MG63 (cell line): ENCODE results near the gene RPGRIP1. TPM values are rescaled to one million over a fixed set of nuclear protein-coding genes. Genes with fewer than 3 reads are reported as not detected.
"Not testable (repeated sequence)": the region's sequence is repeated elsewhere in the genome, so short reads cannot be mapped to it uniquely, and the experiment has no call there.

Experiments
- DNase-seq: peaks from one replicate; pipeline ENCODE4 v3.0.0-alpha.2; 2020
- H3K27me3 ChIP-seq: fragments of 250-450 bp; sonication (Bioruptor Pico); 2 replicates; pipeline ENCODE4 v1.5.1; 2020; ENCODE audit warnings: mild to moderate bottlenecking, moderate library complexity
- H3K36me3 ChIP-seq: fragments of 250-450 bp; sonication (Bioruptor Pico); 2 replicates; pipeline ENCODE4 v1.5.1; 2020; ENCODE audit warnings: mild to moderate bottlenecking, moderate library complexity
- H3K4me3 ChIP-seq: fragments of 250-450 bp; sonication (Bioruptor Pico); 2 replicates; pipeline ENCODE4 v1.5.1; 2020; ENCODE audit warnings: mild to moderate bottlenecking, moderate library complexity
- H3K9me3 ChIP-seq: fragments of 250-450 bp; sonication (Bioruptor Pico); 2 replicates; pipeline ENCODE4 v1.5.1; 2020; ENCODE audit warnings: mild to moderate bottlenecking, moderate library complexity
- total RNA-seq: library from RNA; depleted of rRNA; stranded (reverse); fragments of >200 nt; shearing (Covaris generic); gene quantifications from 2 replicates; pipeline ENCODE4 v1.2.3, GENCODE V29; 2014; ENCODE audit warnings: low replicate concordance

RPGRIP1 gene
- total RNA-seq, 1 experiment from 2014 or later = not detected

GRCh38 chr14:21256102-21256447 lies 23.8 kb upstream of the RPGRIP1 start:
- peaks cover 71% of the 10 kb centered on the region for H3K36me3 ChIP-seq

GRCh38 chr14:21256539-21257393 lies 23.1 kb upstream of the RPGRIP1 start:
- Histone ChIP-seq H3K27me3 (no peaks in the 10 kb centered on the region), H3K36me3 (peaks cover 72% of the 10 kb centered on the region), H3K4me3 (no peak overlapping the region), H3K9me3 (no peaks in the 10 kb centered on the region)
- no peak for DNase-seq

More at GRCh38 chr14:21256102-21256447, 23.8 kb upstream of the RPGRIP1 start:
- not testable (repeated sequence) for H3K9me3 ChIP-seq, H3K4me3 ChIP-seq, DNase-seq, H3K27me3 ChIP-seq

GRCh38 chr14:21257394-21257909 lies 22.4 kb upstream of the RPGRIP1 start:
- H3K36me3 ChIP-seq = peaks cover 72% of the 10 kb centered on the region
- no peaks in the 10 kb centered on the region for H3K9me3 ChIP-seq
- no peak for DNase-seq
- H3K4me3 ChIP-seq = no peak overlapping the region
- no peaks in the 10 kb centered on the region for H3K27me3 ChIP-seq

GRCh38 chr14:21258005-21258888 lies 21.6 kb upstream of the RPGRIP1 start:
- no peaks in the 10 kb centered on the region for H3K9me3 ChIP-seq
- no peak for DNase-seq
- no peak overlapping the region for H3K4me3 ChIP-seq
- H3K36me3 ChIP-seq = peaks cover 74% of the 10 kb centered on the region
- H3K27me3 ChIP-seq = no peaks in the 10 kb centered on the region

GRCh38 chr14:21258889-21259787 lies 20.7 kb upstream of the RPGRIP1 start:
- no peaks in the 10 kb centered on the region for H3K9me3 ChIP-seq
- H3K4me3 ChIP-seq = no peak overlapping the region
- peaks cover 76% of the 10 kb centered on the region for H3K36me3 ChIP-seq
- no peaks in the 10 kb centered on the region for H3K27me3 ChIP-seq
- DNase-seq = no peak

GRCh38 chr14:21261824-21262223 lies 18.1 kb upstream of the RPGRIP1 start:
- no peaks in the 10 kb centered on the region for H3K9me3 ChIP-seq
- H3K4me3 ChIP-seq = no peak overlapping the region
- H3K36me3 ChIP-seq = peaks cover 81% of the 10 kb centered on the region
- DNase-seq = no peak
- no peaks in the 10 kb centered on the region for H3K27me3 ChIP-seq

GRCh38 chr14:21262410-21262809 lies 17.5 kb upstream of the RPGRIP1 start:
- no peaks in the 10 kb centered on the region for H3K27me3 ChIP-seq
- no peak for DNase-seq
- no peaks in the 10 kb centered on the region for H3K9me3 ChIP-seq
- peaks cover 79% of the 10 kb centered on the region for H3K36me3 ChIP-seq
- no peak overlapping the region for H3K4me3 ChIP-seq

- Histone ChIP-seq H3K9me3 (no peaks in the 10 kb centered on the region), H3K27me3 (no peaks in the 10 kb centered on the region), H3K4me3 (no peak overlapping the region), H3K36me3 (peaks cover 88% of the 10 kb centered on the region)
- DNase-seq = no peak
Observed at GRCh38 chr14:21263284-21264024, 16.4 kb upstream of the RPGRIP1 start.

- Histone ChIP-seq H3K9me3 (no peaks in the 10 kb centered on the region), H3K4me3 (no peak overlapping the region), H3K36me3 (peaks cover 88% of the 10 kb centered on the region), H3K27me3 (no peaks in the 10 kb centered on the region)
- no peak for DNase-seq
Observed at GRCh38 chr14:21264025-21264801, 15.7 kb upstream of the RPGRIP1 start.

GRCh38 chr14:21267431-21267845 lies 12.4 kb upstream of the RPGRIP1 start:
- Histone ChIP-seq H3K4me3 (peak overlapping the region; percentile 69), H3K36me3 (peaks cover 63% of the 10 kb centered on the region), H3K9me3 (no peaks in the 10 kb centered on the region), H3K27me3 (no peaks in the 10 kb centered on the region)
- no peak for DNase-seq

- H3K27me3 ChIP-seq = no peaks in the 10 kb centered on the region
- peak overlapping the region; percentile 69 for H3K4me3 ChIP-seq
- no peaks in the 10 kb centered on the region for H3K9me3 ChIP-seq
- DNase-seq = no peak
- H3K36me3 ChIP-seq = peaks cover 57% of the 10 kb centered on the region
Observed at GRCh38 chr14:21267886-21268616, 11.8 kb upstream of the RPGRIP1 start.

- H3K4me3 ChIP-seq = peak overlapping the region; percentile 69
- no peaks in the 10 kb centered on the region for H3K9me3 ChIP-seq
- peaks cover 50% of the 10 kb centered on the region for H3K36me3 ChIP-seq
- DNase-seq = no peak
- no peaks in the 10 kb centered on the region for H3K27me3 ChIP-seq
Observed at GRCh38 chr14:21268617-21269251, 11.1 kb upstream of the RPGRIP1 start.

GRCh38 chr14:21269252-21270046 lies 10.4 kb upstream of the RPGRIP1 start, which contains the start of gene HNRNPC:
HNRNPC (minus strand) TSS chr14:21269442; CDS start chr14:21234193, 35,249 bp downstream.
- peak; percentile 98 for DNase-seq
- Histone ChIP-seq H3K4me3 (peak within 1 kb of the TSS; percentile 69), H3K36me3 (peaks cover 45% of the 10 kb centered on the region), H3K27me3 (no peaks in the 10 kb centered on the region), H3K9me3 (no peaks in the 10 kb centered on the region)
